Left ventricle myocardium inferior (tissue), 1 donor: ENCODE measurements around the gene SMIM24. TPM values are rescaled to one million over a fixed set of nuclear protein-coding genes. Genes with fewer than 3 reads are reported as not detected.

Source experiments
- DNase-seq: peaks from one replicate; pipeline ENCODE4 v3.0.0-alpha.2; 2020
- H3K27ac ChIP-seq: fragments of 200-600 bp; replicated peaks from 2 replicates; pipeline ENCODE4 v1.8.0; 2021
- H3K27me3 ChIP-seq: fragments of 200-600 bp; 2 replicates; pipeline ENCODE4 v1.8.0; 2021; ENCODE audit warnings: low read depth
- H3K36me3 ChIP-seq: fragments of 200-600 bp; 2 replicates; pipeline ENCODE4 v1.8.0; 2021
- H3K4me1 ChIP-seq: fragments of 200-600 bp; 2 replicates; pipeline ENCODE4 v1.8.0; 2021
- H3K4me3 ChIP-seq: fragments of 200-600 bp; 2 replicates; pipeline ENCODE4 v1.8.0; 2021; ENCODE audit warnings: mild to moderate bottlenecking, moderate library complexity
- H3K9me3 ChIP-seq: fragments of 200-600 bp; replicated peaks from 2 replicates; pipeline ENCODE4 v1.8.0; 2021
- CTCF ChIP-seq: fragments of 200-600 bp; IDR thresholded peaks from 2 replicates; pipeline ENCODE4 v1.8.0; 2021; ENCODE audit warnings: antibody characterized with exemption, mild to moderate bottlenecking, borderline replicate concordance
- intact Hi-C: fragments of 100-400 bp; cut with micrococcal nuclease; formaldehyde crosslinking; loops from one replicate; pipeline ENCODE4 v1.11.0; 2022
- total RNA-seq: library from RNA; stranded (reverse); fragmentation: NEBNext Ultra II Directional; extraction: Animal tissue kit (Norgen Biotek cat#: 25700); gene quantifications from one replicate; pipeline ENCODE4 v1.2.1, GENCODE V29; 2021
- donor health status: DM: no; HTN: yes; CAD: no; lungs with severe emphysema.

The SMIM24 gene
- total RNA-seq, 1 donor from 2014 or later = not detected

- no peaks in the 10 kb centered on the region for H3K9me3 ChIP-seq
- peaks cover 14% of the 10 kb centered on the region for H3K36me3 ChIP-seq
- H3K27ac ChIP-seq = no peak overlapping the region
- intact Hi-C loops = no loop called here
- DNase-seq = no peak
- TF ChIP-seq CTCF = no peak
- no peak overlapping the region for H3K4me3 ChIP-seq
- no peaks in the 10 kb centered on the region for H3K27me3 ChIP-seq
- peaks cover 69% of the 10 kb centered on the region for H3K4me1 ChIP-seq
Observed at GRCh38 chr19:3513229-3514140, 33.2 kb upstream of the SMIM24 start.

- peaks cover 70% of the 10 kb centered on the region for H3K4me1 ChIP-seq
- no peaks in the 10 kb centered on the region for H3K27me3 ChIP-seq
- no peak overlapping the region for H3K27ac ChIP-seq
- peaks cover 14% of the 10 kb centered on the region for H3K36me3 ChIP-seq
- H3K4me3 ChIP-seq = no peak overlapping the region
- no peaks in the 10 kb centered on the region for H3K9me3 ChIP-seq
- intact Hi-C loops = no loop called here
- DNase-seq = no peak
- no peak for TF ChIP-seq CTCF
Observed at GRCh38 chr19:3512562-3513228, 32.4 kb upstream of the SMIM24 start.

- Histone ChIP-seq H3K27ac (no peak overlapping the region), H3K27me3 (no peaks in the 10 kb centered on the region), H3K9me3 (no peaks in the 10 kb centered on the region), H3K4me3 (no peak overlapping the region), H3K4me1 (peaks cover 71% of the 10 kb centered on the region), H3K36me3 (peaks cover 14% of the 10 kb centered on the region)
- DNase-seq = no peak
- intact Hi-C loops = no loop called here
- no peak for TF ChIP-seq CTCF
Observed at GRCh38 chr19:3511506-3512251, 31.4 kb upstream of the SMIM24 start.

GRCh38 chr19:3510727-3511126 lies 30.4 kb upstream of the SMIM24 start:
- no peak for DNase-seq
- no peak overlapping the region for H3K4me3 ChIP-seq
- H3K27ac ChIP-seq = no peak overlapping the region
- no peak for TF ChIP-seq CTCF
- no peaks in the 10 kb centered on the region for H3K9me3 ChIP-seq
- H3K4me1 ChIP-seq = peaks cover 70% of the 10 kb centered on the region
- no peaks in the 10 kb centered on the region for H3K27me3 ChIP-seq
- intact Hi-C loops = no loop called here
- H3K36me3 ChIP-seq = peaks cover 14% of the 10 kb centered on the region

- Histone ChIP-seq H3K9me3 (no peaks in the 10 kb centered on the region), H3K27me3 (no peaks in the 10 kb centered on the region), H3K27ac (no peak overlapping the region), H3K4me1 (peaks cover 75% of the 10 kb centered on the region), H3K36me3 (peaks cover 14% of the 10 kb centered on the region), H3K4me3 (no peak overlapping the region)
- no peak for DNase-seq
- intact Hi-C loops = no loop called here
- TF ChIP-seq CTCF = no peak
Observed at GRCh38 chr19:3509566-3509989, 29.3 kb upstream of the SMIM24 start.
